Esophagus muscularis mucosa (tissue), 4 donors: ENCODE measurements around the gene IDE. TPM values are rescaled to one million over a fixed set of nuclear protein-coding genes. Genes with fewer than 3 reads are reported as not detected.

Source experiments
- DNase-seq: peaks from one replicate; pipeline ENCODE4 v3.0.0-alpha.2; 2017; ENCODE audit errors: extremely low spot score
- H3K27ac ChIP-seq, 4 donors: fragments of 200-600 bp; sonication (generic); replicated peaks in 1 of 4; 1 replicate in 3 of 4; 2 replicates in 1 of 4; pipeline ENCODE4 v1.5.1; 2016 to 2019; ENCODE audit warnings: mild to moderate bottlenecking in 1 of 4
- H3K27me3 ChIP-seq, 4 donors: fragments of 200-600 bp; sonication (generic); one replicate each; pipeline versions ENCODE4 v1.5.1 to v1.6.0; 2016 to 2019
- H3K36me3 ChIP-seq, 4 donors: fragments of 200-600 bp; sonication (generic); one replicate each; pipeline ENCODE4 v1.5.1; 2016 to 2019
- H3K4me1 ChIP-seq, 4 donors: fragments of 200-600 bp; sonication (generic); one replicate each; pipeline ENCODE4 v1.5.1; 2016 to 2019
- H3K4me3 ChIP-seq, 4 donors: fragments of 200-600 bp; sonication (generic); 1 replicate in 2 of 4; 2 replicates in 2 of 4; pipeline ENCODE4 v1.5.1; 2016 to 2019; ENCODE audit warnings: mild to moderate bottlenecking in 4 of 4, moderate library complexity in 1 of 4
- H3K9me3 ChIP-seq, 4 donors: fragments of 200-600 bp; sonication (generic); 1 replicate in 3 of 4; 2 replicates in 1 of 4; pipeline ENCODE4 v1.5.1; 2016 to 2019
- EP300 ChIP-seq: sonication (generic); formaldehyde crosslinking; IDR thresholded peaks from one replicate; pipeline ENCODE4 v1.6.1; 2017; ENCODE audit warnings: antibody characterized with exemption
- POLR2A ChIP-seq: fragments of 450-650 bp; IDR thresholded peaks from one replicate; pipeline ENCODE4 v1.6.1; 2017; ENCODE audit warnings: antibody characterized with exemption, moderate library complexity, mild to moderate bottlenecking, low read depth
- POLR2AphosphoS5 ChIP-seq, 2 donors: sonication (generic); formaldehyde crosslinking; IDR thresholded peaks; one replicate each; pipeline ENCODE4 v1.6.1; 2017; ENCODE audit warnings: antibody characterized with exemption in 2 of 2
- WGBS: methylation state at CpG from one replicate; pipeline ENCODE4 v1.1.5; 2018; 5-methylcytosine and 5-hydroxymethylcytosine counted together
- intact Hi-C: fragments of 100-400 bp; cut with DNase I; formaldehyde crosslinking; loops from one replicate; pipeline ENCODE4 v1.15.1; 2023
- total RNA-seq, 4 donors: library from RNA; depleted of rRNA; stranded (reverse); fragments of >200 nt; gene quantifications; one replicate each; pipeline versions ENCODE4 v1.1.0 to v1.2.1, GENCODE V29; 2016
- TF ChIP-seq, protein P1 (sequence below), 3 experiments: fragments of 200-600 bp in 2 of 3; fragments of 450-650 bp in 1 of 3; sonication (generic) in 2 of 3; IDR thresholded peaks; one replicate each; pipeline ENCODE4 v1.5.1; 2017 to 2019; ENCODE audit warnings: antibody characterized with exemption in 3 of 3, mild to moderate bottlenecking in 2 of 3, moderate library complexity in 1 of 3

IDE gene
- total RNA-seq, 4 donors from 2014 or later, result 27.0 to 33.1 (median 30.7) TPM

DNA sequence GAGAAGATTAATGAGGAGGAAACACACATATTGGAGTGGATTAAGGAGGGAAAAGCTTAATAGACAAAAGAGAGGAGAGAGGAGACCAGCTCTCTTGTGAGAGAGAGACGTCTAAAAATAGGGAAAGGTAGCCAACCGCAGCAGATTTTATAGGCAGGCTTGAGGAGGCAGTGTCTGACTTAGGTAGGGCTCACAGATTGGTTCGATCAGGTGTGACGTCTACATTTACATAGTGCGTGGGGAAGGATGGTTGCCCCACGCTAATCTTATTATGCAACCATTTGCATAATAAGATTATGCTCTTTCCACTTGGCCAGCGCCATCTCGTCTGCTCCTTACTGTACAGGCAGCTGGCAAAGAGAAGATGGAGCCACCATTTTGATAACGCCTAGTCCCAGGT is 160.9 kb downstream of the IDE start:
- 85% methylated on average over 9 of the region's 9 CpGs for WGBS
- H3K27me3 ChIP-seq, result peaks cover 0 to 8% (median 0%) of the 10 kb centered on the region in 4 donors
- H3K36me3 ChIP-seq, result no peaks in the 10 kb centered on the region
- DNase-seq, result no peak
- no peak for TF ChIP-seq POLR2AphosphoS5 (IDR thresholded peaks at IDR 0.05)
- no peak for TF ChIP-seq EP300
- no peak overlapping the region for H3K27ac ChIP-seq
- peaks cover 0 to 8% (median 3%) of the 10 kb centered on the region in 4 donors for H3K9me3 ChIP-seq
- peaks cover 0 to 2% (median 0%) of the 10 kb centered on the region in 4 donors for H3K4me1 ChIP-seq
- no peak overlapping the region for H3K4me3 ChIP-seq
- intact Hi-C loops, result no loop called here

DNA sequence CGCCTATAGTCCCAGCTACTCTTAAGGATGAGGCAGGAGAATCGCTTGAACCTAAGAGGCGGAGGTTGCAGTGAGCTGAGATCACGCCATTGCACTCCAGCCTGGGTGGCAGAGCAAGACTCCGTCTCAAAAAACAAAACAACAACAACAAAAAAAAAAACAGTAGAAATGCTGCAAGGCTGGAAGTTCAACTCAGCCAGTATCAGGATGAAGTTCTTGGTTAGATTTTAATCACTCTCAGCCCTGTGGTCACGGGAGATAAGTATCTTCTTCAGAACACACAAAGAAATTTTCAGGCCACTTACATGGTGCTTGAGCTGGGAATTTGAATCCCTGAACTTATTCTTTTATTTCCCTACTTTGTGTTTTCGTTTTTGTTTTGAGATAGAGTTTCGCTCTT is 162.5 kb downstream of the IDE start:
- TF ChIP-seq, protein P1, sequence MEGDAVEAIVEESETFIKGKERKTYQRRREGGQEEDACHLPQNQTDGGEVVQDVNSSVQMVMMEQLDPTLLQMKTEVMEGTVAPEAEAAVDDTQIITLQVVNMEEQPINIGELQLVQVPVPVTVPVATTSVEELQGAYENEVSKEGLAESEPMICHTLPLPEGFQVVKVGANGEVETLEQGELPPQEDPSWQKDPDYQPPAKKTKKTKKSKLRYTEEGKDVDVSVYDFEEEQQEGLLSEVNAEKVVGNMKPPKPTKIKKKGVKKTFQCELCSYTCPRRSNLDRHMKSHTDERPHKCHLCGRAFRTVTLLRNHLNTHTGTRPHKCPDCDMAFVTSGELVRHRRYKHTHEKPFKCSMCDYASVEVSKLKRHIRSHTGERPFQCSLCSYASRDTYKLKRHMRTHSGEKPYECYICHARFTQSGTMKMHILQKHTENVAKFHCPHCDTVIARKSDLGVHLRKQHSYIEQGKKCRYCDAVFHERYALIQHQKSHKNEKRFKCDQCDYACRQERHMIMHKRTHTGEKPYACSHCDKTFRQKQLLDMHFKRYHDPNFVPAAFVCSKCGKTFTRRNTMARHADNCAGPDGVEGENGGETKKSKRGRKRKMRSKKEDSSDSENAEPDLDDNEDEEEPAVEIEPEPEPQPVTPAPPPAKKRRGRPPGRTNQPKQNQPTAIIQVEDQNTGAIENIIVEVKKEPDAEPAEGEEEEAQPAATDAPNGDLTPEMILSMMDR (IDR thresholded peaks at IDR 0.05), result no peak
- no peak for TF ChIP-seq EP300
- no peak for TF ChIP-seq POLR2AphosphoS5 (IDR thresholded peaks at IDR 0.05)
- TF ChIP-seq POLR2A, result no peak
- no peak for DNase-seq
- Histone ChIP-seq H3K4me3 (no peak overlapping the region), H3K4me1 (peaks cover 0 to 2% (median 0%) of the 10 kb centered on the region in 4 donors), H3K36me3 (no peaks in the 10 kb centered on the region), H3K27me3 (no peaks in the 10 kb centered on the region), H3K27ac (no peak overlapping the region), H3K9me3 (peaks cover 0 to 4% (median 2%) of the 10 kb centered on the region in 4 donors)
- intact Hi-C loops, result no loop called here
- WGBS, result 90% methylated on average over 8 of the region's 8 CpGs

DNA sequence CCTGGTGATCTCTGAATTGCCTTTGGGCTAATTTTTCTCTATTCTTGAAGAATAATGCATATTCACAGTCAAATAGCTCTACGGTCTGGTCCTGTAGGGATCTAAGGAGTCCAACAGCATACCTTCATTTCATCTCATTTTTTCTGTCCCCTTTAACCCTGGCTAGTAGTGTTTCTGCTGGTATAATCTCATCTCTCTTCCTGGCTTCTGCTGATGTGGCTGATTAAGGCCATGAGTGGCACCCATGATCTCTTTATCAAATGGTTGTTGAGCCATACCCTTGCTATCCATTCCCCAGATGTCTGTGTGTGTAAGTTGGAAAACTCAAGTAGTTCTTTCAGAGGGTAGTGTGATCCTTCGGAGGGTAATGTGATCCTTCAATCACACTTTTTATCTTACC is 163.4 kb downstream of the IDE start:
- Histone ChIP-seq H3K9me3 (no peaks in the 10 kb centered on the region), H3K36me3 (no peaks in the 10 kb centered on the region), H3K27me3 (no peaks in the 10 kb centered on the region), H3K27ac (no peak overlapping the region), H3K4me1 (peaks cover 0 to 2% (median 0%) of the 10 kb centered on the region in 4 donors), H3K4me3 (no peak overlapping the region)
- TF ChIP-seq POLR2AphosphoS5 (IDR thresholded peaks at IDR 0.05) (no peak), POLR2A (no peak), EP300 (no peak)
- TF ChIP-seq, protein P1 (IDR thresholded peaks at IDR 0.05), result no peak
- intact Hi-C loops, result no loop called here
- DNase-seq, result no peak
- WGBS, result 94% methylated on average over 2 of the region's 2 CpGs

DNA sequence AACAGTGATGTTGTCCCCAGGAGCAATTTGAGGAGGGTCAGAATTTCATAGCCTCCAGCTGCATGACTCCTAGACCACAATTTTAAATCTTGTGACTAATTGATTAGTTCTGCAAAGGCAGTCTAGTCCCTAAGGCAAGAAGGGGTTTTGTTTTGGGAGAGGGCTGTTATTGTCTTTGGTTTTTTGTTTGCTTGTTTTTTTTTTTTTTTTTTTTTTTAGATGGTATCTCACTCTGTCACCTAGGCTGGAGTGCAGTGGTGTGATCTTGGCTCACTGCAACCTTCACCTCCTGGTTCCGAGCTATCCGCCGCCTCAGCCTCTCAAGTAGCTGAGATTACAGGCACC is 165.9 kb downstream of the IDE start:
- H3K4me3 ChIP-seq, result no peak overlapping the region
- intact Hi-C loops, result no loop called here
- no peaks in the 10 kb centered on the region for H3K9me3 ChIP-seq
- no peak overlapping the region for H3K27ac ChIP-seq
- DNase-seq, result no peak
- no peak for TF ChIP-seq POLR2AphosphoS5 (IDR thresholded peaks at IDR 0.05)
- TF ChIP-seq POLR2A, result no peak
- TF ChIP-seq EP300, result no peak
- TF ChIP-seq, protein P1 (IDR thresholded peaks at IDR 0.05), result no peak
- WGBS, result 96% methylated on average over 3 of the region's 3 CpGs
- H3K4me1 ChIP-seq, result no peaks in the 10 kb centered on the region
- H3K27me3 ChIP-seq, result no peaks in the 10 kb centered on the region
- H3K36me3 ChIP-seq, result no peaks in the 10 kb centered on the region

DNA sequence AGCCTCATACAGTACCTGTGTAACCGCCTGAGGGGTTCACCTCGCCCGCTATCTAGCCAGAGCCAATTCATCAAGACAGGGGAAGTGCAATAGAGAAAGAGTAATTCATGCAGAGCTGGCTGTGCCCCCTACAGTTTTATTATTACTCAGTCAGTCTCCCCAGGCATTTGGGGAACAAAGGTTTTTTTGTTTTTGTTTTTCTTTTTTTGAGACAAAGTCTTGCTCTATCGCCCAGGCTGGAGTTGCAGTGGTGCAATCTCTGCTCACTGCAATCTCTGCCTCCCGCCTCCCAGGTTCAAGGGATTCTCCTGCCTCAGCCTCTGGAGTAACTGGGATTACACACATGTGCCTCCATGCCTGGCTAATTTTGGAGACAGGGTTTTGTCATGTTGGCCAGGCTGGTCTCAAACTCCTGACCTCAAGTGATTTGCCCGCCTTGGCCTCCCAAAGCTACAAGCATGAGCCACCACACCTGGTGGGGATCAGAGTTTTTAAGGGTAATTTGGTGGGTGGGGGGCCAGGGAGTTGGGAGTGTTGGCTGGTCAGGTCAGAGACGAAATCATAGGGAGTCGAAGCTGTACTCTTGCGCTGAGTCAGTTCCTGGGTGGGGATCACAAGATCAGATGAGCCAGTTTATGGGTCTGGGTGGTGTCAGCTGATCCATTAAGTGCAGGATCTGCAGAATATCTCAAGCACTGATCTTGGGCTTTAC is 166.4 kb downstream of the IDE start:
- Histone ChIP-seq H3K4me3 (no peak overlapping the region), H3K27ac (no peak overlapping the region), H3K27me3 (no peaks in the 10 kb centered on the region), H3K36me3 (no peaks in the 10 kb centered on the region), H3K4me1 (no peaks in the 10 kb centered on the region), H3K9me3 (no peaks in the 10 kb centered on the region)
- intact Hi-C loops, result no loop called here
- 69% methylated on average over 8 of the region's 9 CpGs for WGBS
- no peak for TF ChIP-seq EP300
- TF ChIP-seq, protein P1 (IDR thresholded peaks at IDR 0.05), result no peak
- no peak for TF ChIP-seq POLR2AphosphoS5 (IDR thresholded peaks at IDR 0.05)
- TF ChIP-seq POLR2A, result no peak
- DNase-seq, result no peak
